Amygdala (tissue), 56 donors: ENCODE measurements around the gene CCDC63.

Source experiments
- DNase-seq, 56 donors: peaks; one replicate each; lab custom pipeline; 2025; lab: John Stamatoyannopoulos, UW

The CCDC63 gene

GRCh38 chr12:110919720-110920119 lies 72.9 kb downstream of the CCDC63 start:
- no peak for DNase-seq

DNA sequence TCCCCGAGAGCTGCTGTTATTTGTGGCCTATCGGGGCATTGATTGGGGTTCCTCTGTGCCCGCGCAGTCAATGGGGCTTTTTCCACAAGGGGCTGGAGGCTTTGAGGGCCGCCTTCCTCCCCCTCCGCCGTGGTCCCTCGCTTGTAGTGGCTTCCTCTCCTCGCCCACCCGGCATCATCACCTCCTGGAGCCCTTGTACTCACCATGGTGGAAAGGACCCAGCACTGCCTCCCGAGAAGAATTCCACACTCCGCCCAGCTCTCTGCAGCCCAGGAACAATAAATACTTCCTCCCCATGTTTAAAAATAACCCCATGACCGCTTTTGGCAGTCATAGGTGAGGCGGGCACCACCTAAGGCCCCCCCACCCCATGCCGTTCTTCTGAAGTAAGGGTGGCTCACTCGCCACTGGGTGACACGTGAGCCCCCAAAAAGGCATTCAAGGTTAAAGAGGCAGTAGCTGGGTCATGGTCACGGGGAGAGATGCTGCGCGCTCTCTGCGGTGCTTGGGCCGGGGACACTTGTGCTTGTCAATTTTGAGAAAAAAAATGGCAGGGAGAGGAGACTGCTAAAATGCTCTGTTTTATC lies 73.6 kb downstream of the CCDC63 start, which contains the start of gene MYL2:
MYL2 (minus strand) TSS at position 256 of the 587 bp plus-strand sequence; CDS start at position 206, 50 bp downstream.
- no peak for DNase-seq

GRCh38 chr12:110921262-110921661 lies 74.5 kb downstream of the CCDC63 start:
- peak in 1 of 56 donors; percentile 7 for DNase-seq

- no peak for DNase-seq
These were observed 75.9 kb downstream of the CCDC63 start for GRCh38 chr12:110922652-110923051.

GRCh38 chr12:110923192-110923591 lies 76.4 kb downstream of the CCDC63 start:
- DNase-seq, result no peak

GRCh38 chr12:110923692-110924334 lies 77.0 kb downstream of the CCDC63 start:
- no peak for DNase-seq

- no peak for DNase-seq
These were observed 80.8 kb downstream of the CCDC63 start for GRCh38 chr12:110927546-110927945.

DNA sequence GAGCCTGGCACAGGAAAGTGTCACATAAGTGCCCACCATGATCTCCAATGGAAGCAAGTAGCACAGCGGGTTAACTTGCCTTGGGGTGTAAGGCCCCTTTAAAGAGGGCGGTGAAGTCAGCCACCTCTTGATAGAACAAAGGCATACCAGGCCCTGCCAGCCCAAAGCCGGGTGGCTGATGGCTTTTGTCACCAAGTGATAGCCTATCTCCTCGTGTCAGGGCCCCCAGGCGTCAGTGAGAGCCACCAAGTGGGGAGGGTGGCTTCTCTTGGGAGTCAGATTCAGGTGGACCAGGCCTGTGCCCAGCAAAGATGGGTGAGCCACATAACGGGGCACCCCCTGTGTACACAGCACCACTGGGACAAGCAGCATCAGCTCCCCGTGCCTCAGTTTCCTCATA lies 81.9 kb downstream of the CCDC63 start:
- no peak for DNase-seq

DNA sequence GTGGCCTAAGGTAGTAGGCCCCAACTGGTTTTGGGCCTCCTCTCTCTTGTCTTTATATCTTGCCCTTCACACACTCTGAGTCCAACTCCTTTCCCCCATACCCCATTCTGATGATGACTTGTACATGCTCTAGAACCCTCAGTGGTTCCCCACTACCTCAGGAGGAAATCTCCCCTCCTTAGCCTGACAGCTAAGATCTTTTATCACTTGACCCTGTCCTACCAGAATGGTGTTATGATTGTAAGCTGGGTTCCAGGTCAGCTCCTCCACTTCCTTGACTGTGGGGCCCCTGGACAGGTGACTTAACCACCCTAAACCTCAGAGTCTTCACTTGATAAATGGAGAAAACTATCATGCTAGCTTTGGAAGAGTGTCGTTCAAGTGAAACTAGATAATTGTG lies 83.0 kb downstream of the CCDC63 start:
- DNase-seq, result no peak

DNA sequence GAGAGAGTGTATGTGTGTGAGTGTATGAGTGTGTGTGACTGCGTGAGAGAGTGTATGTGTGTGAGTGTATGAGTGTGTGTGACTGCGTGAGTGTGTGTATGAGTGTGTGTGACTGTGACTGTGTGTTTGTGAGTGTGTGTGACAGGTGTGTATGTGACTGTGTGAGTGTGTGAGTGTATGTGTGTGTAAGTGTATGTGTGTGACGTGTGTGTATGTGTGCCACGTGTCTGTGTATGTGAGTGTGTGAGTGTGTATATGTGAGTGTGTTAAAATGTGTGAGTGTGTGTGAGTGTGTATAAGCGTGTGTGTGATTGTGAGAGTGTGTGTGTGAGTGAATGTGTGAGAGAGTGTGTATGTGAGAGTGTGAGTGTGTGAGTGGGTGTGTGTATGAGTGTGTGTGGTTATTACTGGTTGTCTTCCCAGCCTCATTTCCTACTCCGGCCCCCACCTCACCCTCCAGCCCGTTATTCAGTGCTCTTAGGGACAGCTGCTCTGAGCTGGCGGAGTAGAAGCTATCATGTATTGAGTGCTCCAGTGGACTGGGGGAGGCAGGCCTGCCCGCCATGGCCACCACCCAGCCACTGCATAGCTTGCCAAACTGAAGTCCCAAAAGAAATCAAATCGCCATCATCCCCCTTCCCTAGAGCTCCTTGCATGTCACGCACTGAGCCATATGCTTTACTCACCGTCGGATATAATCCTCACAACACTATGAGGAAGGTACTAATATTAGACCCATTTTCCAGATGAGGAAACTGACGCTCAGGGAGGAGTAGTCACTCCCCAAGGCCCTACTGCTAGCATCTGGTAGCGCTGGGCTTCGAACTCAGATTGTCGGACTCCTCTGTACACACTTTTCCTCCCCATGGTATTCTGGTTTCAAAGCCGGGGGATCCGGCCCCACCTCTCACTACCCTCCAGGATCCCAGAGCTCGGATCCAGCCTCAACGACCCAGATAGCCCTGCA lies 83.8 kb downstream of the CCDC63 start:
- no peak for DNase-seq

DNA sequence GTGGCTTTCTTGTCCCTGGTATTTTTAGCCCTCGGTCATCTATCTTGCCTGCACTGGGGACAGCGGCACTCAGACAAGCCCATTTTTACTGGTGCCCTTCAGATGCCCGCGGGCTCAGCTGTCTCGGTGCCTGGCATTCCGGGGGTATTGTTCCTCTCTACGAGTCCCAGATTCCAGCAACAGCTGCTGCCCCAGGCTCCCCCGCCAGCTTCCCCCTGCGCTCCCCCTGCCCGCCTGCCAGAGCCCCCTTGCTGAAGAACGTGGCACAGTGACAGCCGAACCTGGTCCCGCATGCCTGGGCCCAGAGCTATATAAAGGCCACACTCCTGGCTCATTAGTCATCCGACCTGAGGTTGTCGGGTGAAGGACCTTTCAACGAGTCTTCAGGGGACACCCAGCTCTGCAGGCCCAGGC lies 84.5 kb downstream of the CCDC63 start:
- no peak for DNase-seq

- DNase-seq, result peak in 2 of 56 donors; percentile 3
These were observed 85.3 kb downstream of the CCDC63 start for GRCh38 chr12:110932046-110932445.

GRCh38 chr12:110933326-110933974 lies 86.7 kb downstream of the CCDC63 start:
- no peak for DNase-seq

GRCh38 chr12:110934093-110934852 lies 87.5 kb downstream of the CCDC63 start:
- no peak for DNase-seq

DNA sequence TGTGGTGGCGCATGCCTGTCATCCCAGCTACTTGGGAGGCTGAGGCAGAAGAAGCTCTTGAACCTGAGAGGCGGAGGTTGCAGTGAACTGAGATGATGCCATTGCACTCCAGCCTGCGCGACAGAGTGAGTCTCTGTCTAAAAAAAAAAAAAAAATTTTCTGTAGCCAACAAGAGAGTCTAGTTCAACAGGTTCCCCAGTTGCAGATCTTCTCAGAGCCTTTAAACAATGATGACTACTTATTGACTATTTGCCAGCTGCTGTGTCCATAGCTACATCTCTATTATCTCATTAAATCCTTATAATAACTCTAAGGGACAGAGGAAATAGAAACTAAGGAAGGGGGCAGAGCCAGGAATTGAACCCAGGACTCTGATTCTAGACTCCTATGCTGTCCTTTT lies 88.8 kb downstream of the CCDC63 start:
- no peak for DNase-seq

DNA sequence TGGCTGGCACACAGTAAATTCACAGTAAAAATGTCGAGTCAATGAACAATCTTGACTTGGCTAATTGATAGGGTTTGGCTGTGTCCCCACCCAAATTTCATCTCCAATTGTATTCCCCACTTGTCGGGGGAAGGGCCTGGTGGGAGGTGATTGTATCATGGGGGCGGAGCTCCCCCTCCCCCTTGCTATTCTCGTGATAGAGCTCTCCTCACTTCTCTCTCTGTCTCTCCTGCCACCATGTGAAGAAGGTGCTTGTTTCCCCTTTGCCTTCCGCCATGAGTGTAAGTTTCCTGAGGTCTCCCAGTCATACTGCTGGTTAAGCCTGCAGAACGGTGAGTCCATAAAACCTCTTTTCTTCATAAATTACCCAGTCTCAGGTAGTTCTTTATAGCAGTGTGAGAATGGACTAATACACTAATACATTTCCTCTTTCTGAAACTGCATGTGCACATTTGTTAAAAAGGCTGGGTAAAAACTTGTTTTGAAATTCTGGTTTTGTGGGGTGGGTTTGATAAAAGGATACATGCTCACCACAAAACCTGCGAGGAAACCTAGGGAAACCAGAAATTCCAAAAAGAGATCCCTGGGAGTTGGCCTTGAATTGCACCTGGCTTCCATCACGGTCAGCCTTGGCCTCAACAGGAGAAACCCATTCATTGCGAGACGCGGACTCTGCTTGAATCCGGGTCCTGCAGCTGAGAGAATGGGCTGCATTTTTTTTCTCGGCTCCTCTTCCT lies 89.7 kb downstream of the CCDC63 start:
- no peak for DNase-seq

DNA sequence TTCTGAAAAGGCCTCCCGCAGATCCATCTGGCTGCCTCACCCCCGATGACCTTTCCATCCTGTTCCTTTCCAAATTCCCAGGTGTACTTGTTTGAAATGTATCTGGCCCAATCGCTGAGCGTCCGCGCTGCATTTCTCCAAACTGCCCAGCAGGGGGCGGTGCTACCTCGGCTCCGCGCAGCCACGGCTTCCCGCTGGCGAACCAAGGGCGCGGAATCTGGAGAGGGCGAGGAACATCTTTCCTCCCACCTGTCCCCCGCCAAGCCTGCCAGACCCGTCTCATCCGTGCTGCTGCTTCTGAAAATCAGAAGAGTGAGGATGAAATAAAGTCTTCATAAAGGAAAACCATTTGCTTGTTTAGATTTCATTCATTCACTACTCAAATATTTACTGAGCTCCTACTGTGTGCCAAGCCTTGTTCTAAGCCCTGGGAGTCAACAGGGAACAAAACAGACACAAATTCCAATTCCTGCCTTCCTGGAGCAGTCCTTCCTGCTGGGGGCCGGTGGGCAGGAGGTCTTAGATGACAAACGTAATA lies 90.4 kb downstream of the CCDC63 start:
- DNase-seq, result peak in 33 of 56 donors; percentile 2 to 60 (median 14)

DNA sequence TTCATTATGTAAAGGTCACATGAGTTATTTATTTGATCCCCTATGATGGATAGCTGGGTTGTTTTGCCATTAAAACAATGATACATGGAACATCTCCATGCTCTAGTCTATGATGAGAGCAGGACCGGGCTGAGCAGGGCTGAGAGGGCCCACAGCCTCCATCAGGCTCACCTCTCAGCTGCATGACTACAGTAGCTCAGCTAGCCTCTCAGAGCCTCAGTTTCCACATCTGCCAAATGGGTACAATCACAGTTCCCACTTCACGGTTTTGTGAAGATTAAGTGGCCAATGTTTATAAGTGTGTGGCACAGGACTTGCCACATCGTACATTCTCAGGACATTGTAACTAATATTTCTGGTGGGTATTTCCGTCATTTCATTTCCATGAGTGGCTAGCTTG lies 93.5 kb downstream of the CCDC63 start:
- DNase-seq, result no peak

GRCh38 chr12:110940933-110941332 lies 94.1 kb downstream of the CCDC63 start:
- DNase-seq, result no peak
